GM18870 (cell line): ENCODE results near the gene ACTRT2.

Source experiments
- ATAC-seq: cut with Tn5 transposase; IDR thresholded peaks from one replicate; pipeline ENCODE4 v1.9.1; 2021; ENCODE audit warnings: moderate library complexity; ENCODE audit not compliant: unreplicated experiment

The ACTRT2 gene

GRCh38 chr1:3002349-3003038 is 18.8 kb upstream of the ACTRT2 start:
- no peak for ATAC-seq

GRCh38 chr1:3003039-3003940 is 18.0 kb upstream of the ACTRT2 start:
- ATAC-seq = no peak

- ATAC-seq = no peak
Observed at GRCh38 chr1:3003941-3004270, 17.4 kb upstream of the ACTRT2 start.

GRCh38 chr1:3004285-3005205 is 16.7 kb upstream of the ACTRT2 start:
- ATAC-seq = no peak

GRCh38 chr1:3005771-3006170 is 15.5 kb upstream of the ACTRT2 start:
- no peak for ATAC-seq

GRCh38 chr1:3007298-3008147 is 13.7 kb upstream of the ACTRT2 start:
- ATAC-seq = no peak

GRCh38 chr1:3009021-3009420 is 12.2 kb upstream of the ACTRT2 start:
- ATAC-seq = no peak

- ATAC-seq = no peak
Observed at GRCh38 chr1:3009556-3009955, 11.7 kb upstream of the ACTRT2 start.

GRCh38 chr1:3011127-3011526 is 10.1 kb upstream of the ACTRT2 start:
- ATAC-seq = no peak

GRCh38 chr1:3011631-3012455 is 9.4 kb upstream of the ACTRT2 start:
- no peak for ATAC-seq

- no peak for ATAC-seq
Observed at GRCh38 chr1:3012456-3013291, 8.6 kb upstream of the ACTRT2 start.

GRCh38 chr1:3013371-3014049 is 7.8 kb upstream of the ACTRT2 start:
- ATAC-seq = no peak

- ATAC-seq = no peak
Observed at GRCh38 chr1:3014050-3014440, 7.2 kb upstream of the ACTRT2 start.

GRCh38 chr1:3014443-3015268 is 6.6 kb upstream of the ACTRT2 start:
- no peak for ATAC-seq

- no peak for ATAC-seq
Observed at GRCh38 chr1:3015269-3015635, 6.0 kb upstream of the ACTRT2 start.

GRCh38 chr1:3015744-3016143 is 5.5 kb upstream of the ACTRT2 start:
- no peak for ATAC-seq
